Cardiac muscle cell (in vitro differentiated cells and primary cell): ENCODE results near the gene MSRB1. TPM values are rescaled to one million over a fixed set of nuclear protein-coding genes. Genes with fewer than 3 reads are reported as not detected.
"Not testable (repeated sequence)": the region's sequence is repeated elsewhere in the genome, so short reads cannot be mapped to it uniquely, and the experiment has no call there.

Source experiments
- DNase-seq, 2 donors: peaks; one replicate each; pipeline versions ENCODE4 v3.0.0 to v3.0.0-alpha.2; 2010 to 2017; ENCODE audit warnings: low read depth in 1 of 2, low spot score in 1 of 2
- H3K27ac ChIP-seq: fragments of 200-600 bp; sonication (generic); 2 replicates; pipeline ENCODE4 v1.5.1; 2016
- H3K27me3 ChIP-seq: fragments of 200-600 bp; sonication (generic); 2 replicates; pipeline ENCODE4 v1.6.0; 2016; ENCODE audit warnings: control low read depth
- H3K36me3 ChIP-seq: fragments of 200-600 bp; sonication (generic); 2 replicates; pipeline ENCODE4 v1.5.1; 2016; ENCODE audit warnings: control low read depth
- H3K4me1 ChIP-seq: fragments of 200-600 bp; sonication (generic); 2 replicates; pipeline ENCODE4 v1.8.1; 2017; ENCODE audit warnings: low read depth, mild to moderate bottlenecking, mixed run types
- H3K4me3 ChIP-seq: fragments of 200-600 bp; sonication (generic); 2 replicates; pipeline ENCODE4 v1.5.1; 2016; ENCODE audit warnings: mild to moderate bottlenecking
- H3K9me3 ChIP-seq: fragments of 200-600 bp; sonication (generic); 2 replicates; pipeline ENCODE4 v1.5.1; 2017; ENCODE audit warnings: low read depth, mild to moderate bottlenecking, control low read depth
- CTCF ChIP-seq: IDR thresholded peaks from 2 replicates; pipeline ENCODE4 v1.5.1; 2012; ENCODE audit warnings: low read depth, mild to moderate bottlenecking, low read length
- polyA plus RNA-seq: library from polyadenylated mRNA; unstranded; fragments of >200 nt; fragmentation: Nextera tagmentation; extraction: Ambion mirVana; gene quantifications from 2 replicates; pipeline ENCODE4 v1.2.1, GENCODE V29; 2016
- total RNA-seq: library from RNA; depleted of rRNA; stranded (reverse); fragments of >200 nt; gene quantifications from 2 replicates; pipeline ENCODE4 v1.2.3, GENCODE V29; 2016

MSRB1 gene
- total and polyA plus RNA-seq, 2 experiments from 2014 or later: 13.6 to 35.1 TPM

- no peak for TF ChIP-seq CTCF
- DNase-seq: no peak
- no peaks in the 10 kb centered on the region for H3K9me3 ChIP-seq
- no peak overlapping the region for H3K4me3 ChIP-seq
- H3K4me1 ChIP-seq: no peaks in the 10 kb centered on the region
- no peaks in the 10 kb centered on the region for H3K27me3 ChIP-seq
- no peak overlapping the region for H3K27ac ChIP-seq
- H3K36me3 ChIP-seq: no peaks in the 10 kb centered on the region
Measured at GRCh38 chr16:1944612-1945199, 1.7 kb upstream of the MSRB1 start.

GRCh38 chr16:1942047-1942809 lies 771 bp downstream of the MSRB1 start:
- Histone ChIP-seq H3K27ac (no peak overlapping the region), H3K4me3 (peak overlapping the region; percentile 73), H3K4me1 (no peaks in the 10 kb centered on the region), H3K36me3 (no peaks in the 10 kb centered on the region), H3K27me3 (no peaks in the 10 kb centered on the region), H3K9me3 (no peaks in the 10 kb centered on the region)
- peak in 1 of 2 donors; percentile 40 for DNase-seq
- TF ChIP-seq CTCF: no peak

GRCh38 chr16:1941162-1942046 lies 1.6 kb downstream of the MSRB1 start:
- Histone ChIP-seq H3K9me3 (no peaks in the 10 kb centered on the region), H3K27me3 (no peaks in the 10 kb centered on the region), H3K27ac (no peak overlapping the region), H3K4me3 (no peak overlapping the region), H3K4me1 (no peaks in the 10 kb centered on the region), H3K36me3 (no peaks in the 10 kb centered on the region)
- DNase-seq: peak in 1 of 2 donors; percentile 56
- TF ChIP-seq CTCF: peak; percentile 38

- Histone ChIP-seq H3K27ac (no peak overlapping the region), H3K27me3 (no peaks in the 10 kb centered on the region), H3K4me3 (no peak overlapping the region), H3K9me3 (no peaks in the 10 kb centered on the region), H3K4me1 (no peaks in the 10 kb centered on the region), H3K36me3 (no peaks in the 10 kb centered on the region)
- no peak for TF ChIP-seq CTCF
- no peak for DNase-seq
Measured at GRCh38 chr16:1940273-1941161, 2.5 kb downstream of the MSRB1 start.

GRCh38 chr16:1939833-1940232 lies 3.2 kb downstream of the MSRB1 start:
- H3K36me3 ChIP-seq, H3K4me3 ChIP-seq, DNase-seq, H3K9me3 ChIP-seq, H3K27ac ChIP-seq, H3K27me3 ChIP-seq, H3K4me1 ChIP-seq: not testable (repeated sequence)
